Measurements from ENCODE around the gene NTNG1.
"Not testable (repeated sequence)": the region's sequence is repeated elsewhere in the genome, so short reads cannot be mapped to it uniquely, and the experiment has no call there.

NTNG1 gene

GRCh38 chr1:107140703-107141490 lies at the start of gene NTNG1:
Gene NTNG1, plus strand, starts transcription at chr1:107141039.
- DNase-seq, result no peak

- no peak for DNase-seq
These were observed 49.4 kb upstream of the NTNG1 start for GRCh38 chr1:107091418-107091817.

GRCh38 chr1:107093395-107093794 lies 47.4 kb upstream of the NTNG1 start:
- not testable (repeated sequence) for DNase-seq

- no peak for DNase-seq
These were observed 45.2 kb upstream of the NTNG1 start for GRCh38 chr1:107095647-107096046.

GRCh38 chr1:107096690-107097089 lies 44.1 kb upstream of the NTNG1 start:
- DNase-seq, result no peak

GRCh38 chr1:107098961-107099360 lies 41.9 kb upstream of the NTNG1 start:
- no peak for DNase-seq

GRCh38 chr1:107100331-107100984 lies 40.4 kb upstream of the NTNG1 start:
- DNase-seq, result no peak

- DNase-seq, result no peak
These were observed 34.9 kb upstream of the NTNG1 start for GRCh38 chr1:107105914-107106313.

GRCh38 chr1:107110326-107110725 lies 30.5 kb upstream of the NTNG1 start:
- DNase-seq, result no peak

GRCh38 chr1:107116306-107116790 lies 24.5 kb upstream of the NTNG1 start:
- DNase-seq, result no peak

GRCh38 chr1:107122225-107122624 lies 18.6 kb upstream of the NTNG1 start:
- DNase-seq, result no peak

GRCh38 chr1:107123741-107124140 lies 17.1 kb upstream of the NTNG1 start:
- DNase-seq, result no peak

GRCh38 chr1:107124694-107125093 lies 16.1 kb upstream of the NTNG1 start:
- no peak for DNase-seq

GRCh38 chr1:107132195-107132594 lies 8.6 kb upstream of the NTNG1 start:
- DNase-seq, result no peak

- DNase-seq, result no peak
These were observed 8.1 kb upstream of the NTNG1 start for GRCh38 chr1:107132780-107133179.

- DNase-seq, result no peak
These were observed 5.4 kb upstream of the NTNG1 start for GRCh38 chr1:107135463-107135862.

- DNase-seq, result no peak
These were observed 2.7 kb upstream of the NTNG1 start for GRCh38 chr1:107138166-107138565.

GRCh38 chr1:107138767-107139445 lies 1.9 kb upstream of the NTNG1 start:
- no peak for DNase-seq

GRCh38 chr1:107139833-107140702 lies 771 bp upstream of the NTNG1 start:
- peak; percentile 36 for DNase-seq

GRCh38 chr1:107141491-107142126 lies 770 bp downstream of the NTNG1 start:
- no peak for DNase-seq

GRCh38 chr1:107142140-107142542 lies 1.3 kb downstream of the NTNG1 start:
- DNase-seq, result peak; percentile 68

GRCh38 chr1:107142666-107143065 lies 1.8 kb downstream of the NTNG1 start:
- DNase-seq, result no peak

Measured in NCI-H2227 treated with DMSO at 0.1 percent for 48 hours (cell line).